HepG2 (cell line): ENCODE data around the gene HERC4. TPM values are rescaled to one million over a fixed set of nuclear protein-coding genes. Genes with fewer than 3 reads are reported as not detected.

Experiments used
- ATF7 ChIP-seq, 2 experiments: fragments of 450-650 bp in 1 of 2; sonication (generic) in 1 of 2; formaldehyde crosslinking in 1 of 2; IDR thresholded peaks; 2 replicates each; pipeline versions ENCODE4 v1.4.0 to v1.6.1; 2016 to 2020; ENCODE audit warnings: antibody characterized with exemption in 1 of 2, mild to moderate bottlenecking in 1 of 2, missing genetic modification reagents in 1 of 2
- DNMT3B ChIP-seq: conservative IDR thresholded peaks from 2 replicates; pipeline ENCODE4 v1.6.1; 2016; ENCODE audit warnings: missing biosample characterization, control low read depth
- HOXA3 ChIP-seq: sonication (generic); formaldehyde crosslinking; IDR thresholded peaks from 2 replicates; pipeline ENCODE4 v1.5.0; 2020; ENCODE audit warnings: missing genetic modification reagents
- IKZF4 ChIP-seq: sonication (generic); formaldehyde crosslinking; IDR thresholded peaks from 2 replicates; pipeline ENCODE4 v1.5.1; 2020; ENCODE audit warnings: borderline replicate concordance, mild to moderate bottlenecking, low read depth, missing genetic modification reagents; ENCODE audit errors: not compliant biosample characterization
- MBD4 ChIP-seq: IDR thresholded peaks from 2 replicates; pipeline ENCODE4 v1.6.1; 2012; ENCODE audit warnings: low read length, inconsistent platforms, borderline replicate concordance
- NFKBIZ ChIP-seq: IDR thresholded peaks from 2 replicates; pipeline ENCODE4 v1.6.1; 2018; ENCODE audit warnings: missing genetic modification reagents, missing compliant biosample characterization
- PRPF4 ChIP-seq: fragments of 200-400 bp; formaldehyde crosslinking; IDR thresholded peaks from 2 replicates; pipeline ENCODE4 v1.6.1; 2016; ENCODE audit warnings: low read length, low read depth; ENCODE audit not compliant: poor library complexity, severe bottlenecking
- ZC3H4 ChIP-seq: sonication (generic); formaldehyde crosslinking; IDR thresholded peaks from 2 replicates; pipeline ENCODE4 v1.4.0; 2020; ENCODE audit warnings: missing genetic modification reagents, borderline replicate concordance
- ZNF224 ChIP-seq: sonication (generic); formaldehyde crosslinking; IDR thresholded peaks from 2 replicates; pipeline ENCODE4 v1.5.0; 2020; ENCODE audit warnings: mild to moderate bottlenecking, missing genetic modification reagents
- ZNF737 ChIP-seq: sonication (generic); formaldehyde crosslinking; IDR thresholded peaks from 2 replicates; pipeline ENCODE4 v1.5.0; 2020; ENCODE audit warnings: missing genetic modification reagents, mild to moderate bottlenecking, borderline replicate concordance
- polyA plus RNA-seq, 8 experiments: library from polyadenylated mRNA; depleted of rRNA in 3 of 8; stranded (reverse) in 7 of 8; unstranded in 1 of 8; fragments of >200 nt; fragmentation: Illumina TruSeq in 4 of 8; extraction: Trizol in 4 of 8; gene quantifications; 2 replicates each; pipeline versions ENCODE4 v1.2.1 to v1.2.3, GENCODE V29; 2011 to 2016; ENCODE audit warnings: low read depth in 4 of 8, missing spikeins in 1 of 8, mixed read lengths in 1 of 8; ENCODE audit not compliant: insufficient read depth in 1 of 8
- total RNA-seq, 5 experiments: library from RNA; depleted of rRNA; stranded (reverse); fragments of >200 nt; fragmentation: Illumina TruSeq; extraction: Trizol; gene quantifications; 2 replicates each; pipeline ENCODE4 v1.2.3, GENCODE V29; 2016; ENCODE audit warnings: low read depth in 1 of 5
- TF ChIP-seq, protein P1 (sequence below): sonication (generic); formaldehyde crosslinking; IDR thresholded peaks from 2 replicates; pipeline ENCODE4 v1.4.0; 2020; ENCODE audit warnings: missing genetic modification reagents
- TF ChIP-seq, protein P2 (sequence below), 2 experiments: fragments of 450-650 bp in 1 of 2; sonication (generic) in 1 of 2; formaldehyde crosslinking in 1 of 2; IDR thresholded peaks; 2 replicates each; pipeline versions ENCODE4 v1.6.1 to v1.8.0; 2016 to 2022; ENCODE audit warnings: antibody characterized with exemption in 1 of 2, mild to moderate bottlenecking in 1 of 2, missing genetic modification reagents in 1 of 2

Gene HERC4
- total and polyA plus RNA-seq, 2 of the 13 experiments (the other 11 are each of a cell fraction or from before 2014, with no cell fraction given) = 9.8 to 20.2 TPM

GRCh38 chr10:67884842-67885670, 190.0 kb downstream of the HERC4 start (continued):
- TF ChIP-seq, protein P1, sequence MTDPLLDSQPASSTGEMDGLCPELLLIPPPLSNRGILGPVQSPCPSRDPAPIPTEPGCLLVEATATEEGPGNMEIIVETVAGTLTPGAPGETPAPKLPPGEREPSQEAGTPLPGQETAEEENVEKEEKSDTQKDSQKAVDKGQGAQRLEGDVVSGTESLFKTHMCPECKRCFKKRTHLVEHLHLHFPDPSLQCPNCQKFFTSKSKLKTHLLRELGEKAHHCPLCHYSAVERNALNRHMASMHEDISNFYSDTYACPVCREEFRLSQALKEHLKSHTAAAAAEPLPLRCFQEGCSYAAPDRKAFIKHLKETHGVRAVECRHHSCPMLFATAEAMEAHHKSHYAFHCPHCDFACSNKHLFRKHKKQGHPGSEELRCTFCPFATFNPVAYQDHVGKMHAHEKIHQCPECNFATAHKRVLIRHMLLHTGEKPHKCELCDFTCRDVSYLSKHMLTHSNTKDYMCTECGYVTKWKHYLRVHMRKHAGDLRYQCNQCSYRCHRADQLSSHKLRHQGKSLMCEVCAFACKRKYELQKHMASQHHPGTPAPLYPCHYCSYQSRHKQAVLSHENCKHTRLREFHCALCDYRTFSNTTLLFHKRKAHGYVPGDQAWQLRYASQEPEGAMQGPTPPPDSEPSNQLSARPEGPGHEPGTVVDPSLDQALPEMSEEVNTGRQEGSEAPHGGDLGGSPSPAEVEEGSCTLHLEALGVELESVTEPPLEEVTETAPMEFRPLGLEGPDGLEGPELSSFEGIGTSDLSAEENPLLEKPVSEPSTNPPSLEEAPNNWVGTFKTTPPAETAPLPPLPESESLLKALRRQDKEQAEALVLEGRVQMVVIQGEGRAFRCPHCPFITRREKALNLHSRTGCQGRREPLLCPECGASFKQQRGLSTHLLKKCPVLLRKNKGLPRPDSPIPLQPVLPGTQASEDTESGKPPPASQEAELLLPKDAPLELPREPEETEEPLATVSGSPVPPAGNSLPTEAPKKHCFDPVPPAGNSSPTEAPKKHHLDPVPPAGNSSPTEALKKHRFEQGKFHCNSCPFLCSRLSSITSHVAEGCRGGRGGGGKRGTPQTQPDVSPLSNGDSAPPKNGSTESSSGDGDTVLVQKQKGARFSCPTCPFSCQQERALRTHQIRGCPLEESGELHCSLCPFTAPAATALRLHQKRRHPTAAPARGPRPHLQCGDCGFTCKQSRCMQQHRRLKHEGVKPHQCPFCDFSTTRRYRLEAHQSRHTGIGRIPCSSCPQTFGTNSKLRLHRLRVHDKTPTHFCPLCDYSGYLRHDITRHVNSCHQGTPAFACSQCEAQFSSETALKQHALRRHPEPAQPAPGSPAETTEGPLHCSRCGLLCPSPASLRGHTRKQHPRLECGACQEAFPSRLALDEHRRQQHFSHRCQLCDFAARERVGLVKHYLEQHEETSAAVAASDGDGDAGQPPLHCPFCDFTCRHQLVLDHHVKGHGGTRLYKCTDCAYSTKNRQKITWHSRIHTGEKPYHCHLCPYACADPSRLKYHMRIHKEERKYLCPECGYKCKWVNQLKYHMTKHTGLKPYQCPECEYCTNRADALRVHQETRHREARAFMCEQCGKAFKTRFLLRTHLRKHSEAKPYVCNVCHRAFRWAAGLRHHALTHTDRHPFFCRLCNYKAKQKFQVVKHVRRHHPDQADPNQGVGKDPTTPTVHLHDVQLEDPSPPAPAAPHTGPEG (CRISPR knock-in tag) = no peak
- TF ChIP-seq, protein P2, sequence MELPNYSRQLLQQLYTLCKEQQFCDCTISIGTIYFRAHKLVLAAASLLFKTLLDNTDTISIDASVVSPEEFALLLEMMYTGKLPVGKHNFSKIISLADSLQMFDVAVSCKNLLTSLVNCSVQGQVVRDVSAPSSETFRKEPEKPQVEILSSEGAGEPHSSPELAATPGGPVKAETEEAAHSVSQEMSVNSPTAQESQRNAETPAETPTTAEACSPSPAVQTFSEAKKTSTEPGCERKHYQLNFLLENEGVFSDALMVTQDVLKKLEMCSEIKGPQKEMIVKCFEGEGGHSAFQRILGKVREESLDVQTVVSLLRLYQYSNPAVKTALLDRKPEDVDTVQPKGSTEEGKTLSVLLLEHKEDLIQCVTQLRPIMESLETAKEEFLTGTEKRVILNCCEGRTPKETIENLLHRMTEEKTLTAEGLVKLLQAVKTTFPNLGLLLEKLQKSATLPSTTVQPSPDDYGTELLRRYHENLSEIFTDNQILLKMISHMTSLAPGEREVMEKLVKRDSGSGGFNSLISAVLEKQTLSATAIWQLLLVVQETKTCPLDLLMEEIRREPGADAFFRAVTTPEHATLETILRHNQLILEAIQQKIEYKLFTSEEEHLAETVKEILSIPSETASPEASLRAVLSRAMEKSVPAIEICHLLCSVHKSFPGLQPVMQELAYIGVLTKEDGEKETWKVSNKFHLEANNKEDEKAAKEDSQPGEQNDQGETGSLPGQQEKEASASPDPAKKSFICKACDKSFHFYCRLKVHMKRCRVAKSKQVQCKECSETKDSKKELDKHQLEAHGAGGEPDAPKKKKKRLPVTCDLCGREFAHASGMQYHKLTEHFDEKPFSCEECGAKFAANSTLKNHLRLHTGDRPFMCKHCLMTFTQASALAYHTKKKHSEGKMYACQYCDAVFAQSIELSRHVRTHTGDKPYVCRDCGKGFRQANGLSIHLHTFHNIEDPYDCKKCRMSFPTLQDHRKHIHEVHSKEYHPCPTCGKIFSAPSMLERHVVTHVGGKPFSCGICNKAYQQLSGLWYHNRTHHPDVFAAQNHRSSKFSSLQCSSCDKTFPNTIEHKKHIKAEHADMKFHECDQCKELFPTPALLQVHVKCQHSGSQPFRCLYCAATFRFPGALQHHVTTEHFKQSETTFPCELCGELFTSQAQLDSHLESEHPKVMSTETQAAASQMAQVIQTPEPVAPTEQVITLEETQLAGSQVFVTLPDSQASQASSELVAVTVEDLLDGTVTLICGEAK (IDR thresholded peaks at IDR 0.05) = no peak
- TF ChIP-seq, protein P2 (CRISPR knock-in tag; IDR thresholded peaks at IDR 0.05) = no peak
- TF ChIP-seq ATF7 (IDR thresholded peaks at IDR 0.05) (no peak), ATF7 (CRISPR knock-in tag; IDR thresholded peaks at IDR 0.05) (no peak), DNMT3B (CRISPR knock-in tag) (no peak), ZNF737 (CRISPR knock-in tag) (no peak), MBD4 (no peak), NFKBIZ (0 out of 2 replicates have a peak, but pooled peaks have one; percentile 5), ZNF224 (CRISPR knock-in tag) (no peak), PRPF4 (no peak), HOXA3 (CRISPR knock-in tag) (no peak), ZC3H4 (no peak), IKZF4 (no peak)
